Activated CD4-positive, alpha-beta T cell treated with anti-CD3 and anti-CD28 coated beads for 36 hours (primary cell): ENCODE results near the gene PIK3CB. TPM values are rescaled to one million over a fixed set of nuclear protein-coding genes. Genes with fewer than 3 reads are reported as not detected.
"Not testable (repeated sequence)": the region's sequence is repeated elsewhere in the genome, so short reads cannot be mapped to it uniquely, and the experiment has no call there.

ENCODE experiments used
- ATAC-seq: fragments of 200-7000 bp; cut with Tn5 transposase; one replicate; pipeline ENCODE4 v1.10.0; 2021; ENCODE audit warnings: mild to moderate bottlenecking, moderate library complexity
- CTCF ChIA-PET: fragments of 350-600 bp; sonication (Branson Sonifier 250); formaldehyde crosslinking; loops from one replicate; lab custom pipeline; 2021; ENCODE audit warnings: antibody characterized with exemption; lab: Charles Lee
- POLR2A ChIA-PET: fragments of 350-600 bp; sonication (Branson Sonifier 250); formaldehyde crosslinking; loops from one replicate; lab custom pipeline; 2021; ENCODE audit warnings: antibody characterized with exemption, inconsistent platforms; lab: Charles Lee
- DNase-seq: peaks from one replicate; pipeline ENCODE4 v3.0.0-alpha.2; 2020
- H3K27ac Mint-ChIP-seq: one replicate; pipeline ENCODE4 v1.8.0; 2021; ENCODE audit warnings: mixed read lengths
- H3K27me3 Mint-ChIP-seq: one replicate; pipeline ENCODE4 v1.8.0; 2021; ENCODE audit warnings: mixed read lengths
- H3K36me3 Mint-ChIP-seq: one replicate; pipeline ENCODE4 v1.8.0; 2021; ENCODE audit warnings: low read depth, mixed read lengths
- H3K4me1 Mint-ChIP-seq: one replicate; pipeline ENCODE4 v1.8.0; 2021; ENCODE audit warnings: mixed read lengths
- H3K4me3 Mint-ChIP-seq: one replicate; pipeline ENCODE4 v1.8.0; 2021; ENCODE audit warnings: mild to moderate bottlenecking, moderate library complexity, mixed read lengths
- H3K9me3 Mint-ChIP-seq: one replicate; pipeline ENCODE4 v1.8.0; 2021; ENCODE audit warnings: low read depth, mixed read lengths
- intact Hi-C, 2 experiments: fragments of 100-400 bp; cut with DNase I in 1 of 2; cut with micrococcal nuclease in 1 of 2; formaldehyde crosslinking; loops; one replicate each; pipeline versions ENCODE4 v1.14.2 to v1.15.1; 2022 to 2024; cut with DNase I, micrococcal nuclease
- total RNA-seq, 2 experiments: library from RNA; stranded (reverse); gene quantifications; one replicate each; pipeline ENCODE4 v1.2.3, GENCODE V29; 2021

Gene PIK3CB
- total RNA-seq, 2 experiments from 2014 or later, result 16.2 to 19.1 TPM

DNA sequence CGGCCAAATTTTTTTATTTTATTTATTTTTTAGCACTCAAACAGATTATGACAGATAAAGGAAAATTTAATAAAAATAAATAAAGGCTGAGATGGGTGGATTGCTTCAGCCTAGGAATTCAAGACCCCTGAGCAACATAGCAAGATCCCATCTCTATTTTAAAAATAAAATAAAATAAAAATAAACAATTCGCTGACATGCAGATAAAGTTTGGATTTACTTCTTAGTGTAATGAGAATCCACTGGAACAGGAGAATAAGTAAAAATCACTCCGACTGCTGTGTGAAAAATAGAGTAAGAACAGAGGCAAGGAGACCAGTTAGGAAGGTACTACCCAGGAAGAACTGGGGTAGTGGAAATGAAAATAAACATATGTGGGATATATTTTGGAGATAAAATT lies 5.6 kb downstream of the PIK3CB start:
- DNase-seq (no peak), ATAC-seq (no peak)
- Mint-ChIP-seq H3K27me3 (no peaks in the 10 kb centered on the region), H3K27ac (no peak overlapping the region), H3K9me3 (no peaks in the 10 kb centered on the region), H3K36me3 (peaks cover 36% of the 10 kb centered on the region), H3K4me1 (peaks cover 22% of the 10 kb centered on the region), H3K4me3 (no peak overlapping the region)
- ChIA-PET CTCF (no interaction called here), POLR2A (no interaction called here)
- intact Hi-C loops, result no loop called here

DNA sequence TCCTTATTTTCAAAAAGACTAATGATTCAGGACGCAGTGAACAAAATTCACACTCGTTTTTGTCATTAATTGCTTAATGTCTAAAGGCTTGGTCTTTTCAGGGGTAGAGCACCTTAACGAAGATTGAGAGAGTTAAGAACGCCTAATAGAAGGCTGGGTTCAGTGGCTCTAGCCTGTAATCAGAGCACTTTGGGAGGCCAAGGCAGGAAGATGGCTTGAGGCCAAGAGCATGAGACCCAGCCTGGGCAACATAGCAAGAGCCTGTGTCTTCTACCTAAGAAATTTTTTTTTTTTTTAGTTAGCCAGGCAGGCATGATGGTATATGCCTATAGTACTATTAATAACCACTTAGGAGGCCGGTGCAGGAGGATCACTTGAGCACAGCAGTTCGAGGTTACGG lies 7.5 kb downstream of the PIK3CB start:
- Mint-ChIP-seq H3K4me3 (no peak overlapping the region), H3K36me3 (peaks cover 27% of the 10 kb centered on the region), H3K4me1 (peaks cover 10% of the 10 kb centered on the region), H3K9me3 (no peaks in the 10 kb centered on the region), H3K27me3 (no peaks in the 10 kb centered on the region), H3K27ac (no peak overlapping the region)
- ChIA-PET CTCF (interaction anchor here (1.1 kb wide), 1 partner anchor 13 kb away, joined by 3 read pairs; no protein-coding TSS in a partner anchor), POLR2A (interaction anchor here (0.6 kb wide), 1 partner anchor 35 kb away, joined by 5 read pairs; no protein-coding TSS in a partner anchor)
- intact Hi-C loops, result no loop called here
- DNase-seq (no peak), ATAC-seq (no peak)

- ChIA-PET POLR2A (no interaction called here), CTCF (no interaction called here)
- intact Hi-C loops, result no loop called here
- H3K27ac Mint-ChIP-seq, result no peak overlapping the region
- DNase-seq (no peak), ATAC-seq (no peak)
- no peaks in the 10 kb centered on the region for H3K27me3 Mint-ChIP-seq
- H3K9me3 Mint-ChIP-seq, result no peaks in the 10 kb centered on the region
- H3K4me1 Mint-ChIP-seq, result peaks cover 3% of the 10 kb centered on the region
- H3K36me3 Mint-ChIP-seq, result peaks cover 19% of the 10 kb centered on the region
- H3K4me3 Mint-ChIP-seq, result no peak overlapping the region
These were observed 9.4 kb downstream of the PIK3CB start for GRCh38 chr3:138825336-138825735.

DNA sequence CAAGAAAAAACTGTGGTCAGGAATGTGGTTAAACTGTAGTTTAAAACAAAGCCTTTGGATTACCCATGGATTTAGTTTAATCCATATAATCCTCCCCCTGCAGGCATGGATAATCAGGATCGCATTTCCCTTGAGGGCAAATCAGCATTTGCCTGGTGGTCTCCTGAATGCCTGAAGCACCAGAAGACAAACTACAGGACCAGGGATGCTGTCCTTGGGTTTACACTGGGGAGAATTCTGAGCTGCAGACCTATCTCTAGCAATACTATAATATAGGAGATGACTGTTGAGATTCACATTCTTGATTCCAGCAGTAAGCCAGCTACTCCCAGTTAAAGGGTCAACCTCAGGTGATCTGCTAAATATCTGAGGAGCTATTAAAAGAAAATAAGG lies 10.6 kb downstream of the PIK3CB start:
- Mint-ChIP-seq H3K9me3 (no peaks in the 10 kb centered on the region), H3K27me3 (no peaks in the 10 kb centered on the region), H3K36me3 (peaks cover 14% of the 10 kb centered on the region), H3K27ac (no peak overlapping the region), H3K4me3 (no peak overlapping the region), H3K4me1 (peaks cover 5% of the 10 kb centered on the region)
- intact Hi-C loops, result no loop called here
- ATAC-seq, result no peak
- POLR2A ChIA-PET, result no interaction called here
- CTCF ChIA-PET, result no interaction called here
- no peak for DNase-seq

DNA sequence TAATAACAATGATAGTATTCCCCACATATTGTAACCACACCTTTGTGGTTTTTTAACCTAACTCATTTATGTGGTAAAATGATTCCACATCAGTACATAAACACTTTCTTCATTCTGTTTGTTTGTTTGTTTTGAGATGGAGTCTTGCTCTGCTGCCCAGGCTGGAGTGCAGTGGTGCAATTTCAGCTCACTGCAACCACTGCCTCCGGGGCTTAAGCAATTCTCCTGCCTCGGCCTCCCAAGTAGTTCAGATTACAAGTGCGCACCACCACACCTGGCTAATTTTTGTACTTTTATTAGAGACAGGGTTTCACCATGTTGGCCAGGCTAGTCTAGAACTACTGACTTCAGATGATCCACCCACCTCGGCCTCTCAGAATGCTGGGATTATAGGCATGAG lies 14.3 kb downstream of the PIK3CB start:
- H3K36me3 Mint-ChIP-seq, H3K27me3 Mint-ChIP-seq, H3K9me3 Mint-ChIP-seq, intact Hi-C loops, ATAC-seq, DNase-seq, POLR2A ChIA-PET, H3K27ac Mint-ChIP-seq, H3K4me3 Mint-ChIP-seq: not testable (repeated sequence)
- peaks cover 25% of the 10 kb centered on the region for H3K4me1 Mint-ChIP-seq
- CTCF ChIA-PET, result interaction anchor here (1.2 kb wide), 1 partner anchor 51 kb away, joined by 4 read pairs; no protein-coding TSS in a partner anchor

GRCh38 chr3:138818185-138818860 lies 16.4 kb downstream of the PIK3CB start:
- ChIA-PET POLR2A (interaction anchor here (0.7 kb wide), 1 partner anchor 22 kb away, joined by 3 read pairs; no protein-coding TSS in a partner anchor), CTCF (interaction anchor here (0.7 to 1.9 kb wide), 5 partner anchors 11 to 195 kb away, joined by 3 to 9 read pairs (median 4); no protein-coding TSS in a partner anchor)
- no peak overlapping the region for H3K27ac Mint-ChIP-seq
- intact Hi-C loops, result no loop called here
- peaks cover 39% of the 10 kb centered on the region for H3K4me1 Mint-ChIP-seq
- no peak for DNase-seq
- ATAC-seq, result no peak
- no peaks in the 10 kb centered on the region for H3K9me3 Mint-ChIP-seq
- no peak overlapping the region for H3K4me3 Mint-ChIP-seq
- H3K27me3 Mint-ChIP-seq, result no peaks in the 10 kb centered on the region
- H3K36me3 Mint-ChIP-seq, result peaks cover 7% of the 10 kb centered on the region

GRCh38 chr3:138817695-138818094 lies 17.0 kb downstream of the PIK3CB start:
- DNase-seq (no peak), ATAC-seq (no peak)
- Mint-ChIP-seq H3K27ac (no peak overlapping the region), H3K27me3 (no peaks in the 10 kb centered on the region), H3K4me3 (no peak overlapping the region), H3K9me3 (no peaks in the 10 kb centered on the region), H3K4me1 (peaks cover 39% of the 10 kb centered on the region), H3K36me3 (peaks cover 7% of the 10 kb centered on the region)
- POLR2A ChIA-PET, result no interaction called here
- intact Hi-C loops, result no loop called here
- CTCF ChIA-PET, result interaction anchor here (0.6 to 1.9 kb wide), 5 partner anchors 11 to 114 kb away, joined by 3 to 9 read pairs (median 3); no protein-coding TSS in a partner anchor

DNA sequence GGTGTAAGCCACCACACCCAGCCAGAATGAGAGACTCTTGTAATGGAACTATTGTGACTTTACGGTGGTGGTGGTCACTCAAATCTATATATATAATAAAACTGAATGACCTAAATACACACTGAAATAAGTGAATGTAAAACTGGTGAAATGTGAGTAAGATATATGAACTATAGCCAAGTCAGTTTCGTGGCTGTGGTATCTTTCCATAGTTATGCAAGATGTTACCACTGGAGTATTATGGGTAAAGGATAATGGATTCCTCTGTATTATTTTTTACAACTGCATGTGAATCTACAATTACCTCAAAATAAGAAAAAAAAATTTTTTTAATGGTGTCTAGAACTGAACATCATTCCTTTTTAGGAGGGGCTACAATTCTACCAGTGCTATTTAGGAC lies 21.9 kb downstream of the PIK3CB start:
- POLR2A ChIA-PET, result no interaction called here
- Mint-ChIP-seq H3K4me3 (no peak overlapping the region), H3K27ac (no peak overlapping the region), H3K27me3 (no peaks in the 10 kb centered on the region), H3K4me1 (peaks cover 34% of the 10 kb centered on the region), H3K9me3 (no peaks in the 10 kb centered on the region), H3K36me3 (peaks cover 5% of the 10 kb centered on the region)
- no peak for DNase-seq
- no peak for ATAC-seq
- intact Hi-C loops, result no loop called here
- CTCF ChIA-PET, result interaction anchor here (0.7 to 1.0 kb wide), 3 partner anchors 26 to 111 kb away, joined by 3 to 4 read pairs (median 3); no protein-coding TSS in a partner anchor

DNA sequence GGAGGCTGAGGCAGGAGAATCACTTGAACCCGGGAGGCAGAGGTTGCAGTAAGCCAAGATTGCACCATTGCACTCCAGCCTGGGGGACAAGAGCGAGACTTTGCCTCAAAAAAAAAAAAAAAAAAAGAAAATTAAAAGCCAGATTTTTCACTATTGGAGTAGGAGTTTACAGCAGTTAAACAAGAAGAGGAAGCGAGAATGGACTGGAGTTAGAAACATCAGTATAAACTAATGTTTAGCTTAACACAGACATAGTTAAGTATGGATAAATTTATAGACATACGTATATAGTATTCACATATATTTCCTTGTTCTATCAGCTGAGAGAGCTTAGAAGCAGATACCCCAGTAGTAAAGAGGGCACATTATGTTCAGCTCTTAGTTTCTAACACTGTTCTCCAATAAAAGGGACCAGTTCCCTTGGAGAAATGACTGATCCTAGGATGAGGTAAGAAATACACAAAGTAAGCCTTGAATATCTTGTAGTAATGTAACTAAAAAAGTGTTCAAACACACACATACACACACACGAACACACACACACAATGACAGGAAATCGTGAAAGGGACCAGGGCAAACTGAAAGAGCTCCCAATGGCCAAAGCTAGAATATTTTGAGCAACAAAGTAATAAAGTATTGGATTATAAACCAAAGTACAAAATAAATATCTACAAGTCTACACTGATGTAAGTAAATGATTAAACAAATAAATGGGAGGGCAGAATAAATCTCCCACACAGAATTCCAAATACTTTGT lies 25.1 kb downstream of the PIK3CB start:
- ChIA-PET POLR2A (no interaction called here), CTCF (interaction anchor here (1.2 kb wide), 1 partner anchor 106 kb away, joined by 5 read pairs; no protein-coding TSS in a partner anchor)
- intact Hi-C loops, result no loop called here
- ATAC-seq (no peak), DNase-seq (no peak)
- peaks cover 18% of the 10 kb centered on the region for H3K4me1 Mint-ChIP-seq
- H3K4me3 Mint-ChIP-seq, result no peak overlapping the region
- peaks cover 7% of the 10 kb centered on the region for H3K36me3 Mint-ChIP-seq
- no peaks in the 10 kb centered on the region for H3K27me3 Mint-ChIP-seq
- no peak overlapping the region for H3K27ac Mint-ChIP-seq
- H3K9me3 Mint-ChIP-seq, result no peaks in the 10 kb centered on the region

DNA sequence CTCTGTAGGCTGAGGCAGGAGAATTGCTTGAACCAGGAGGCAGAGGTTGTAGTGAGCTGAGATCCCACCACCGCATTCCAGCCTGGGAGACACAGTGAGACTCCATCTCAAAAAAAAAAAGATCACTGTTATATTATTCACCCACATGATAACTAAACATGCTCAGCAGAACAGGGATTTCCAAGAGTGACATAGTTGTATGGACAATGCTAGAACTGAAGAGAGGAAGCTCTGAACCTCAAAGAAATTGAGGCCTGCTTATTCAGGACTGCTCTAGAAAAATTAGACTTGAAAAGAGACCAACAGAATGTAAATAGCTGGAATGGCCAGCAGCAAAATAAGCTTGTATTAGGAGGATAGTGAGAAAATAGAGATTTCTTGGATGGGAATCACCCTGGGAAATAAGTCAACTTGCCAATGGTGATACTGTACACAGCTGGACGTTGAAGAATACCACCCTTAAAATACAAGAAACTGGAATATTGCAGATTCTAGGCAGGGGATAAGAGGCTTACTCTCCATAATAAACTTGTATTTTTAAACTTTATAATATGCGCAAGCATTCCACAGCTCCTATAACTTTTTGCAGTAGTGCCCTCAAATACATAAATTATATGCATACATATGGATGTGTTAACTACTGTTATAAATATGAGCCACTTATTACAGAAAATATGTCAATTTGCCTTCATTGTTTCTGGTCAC lies 28.2 kb downstream of the PIK3CB start:
- H3K27me3 Mint-ChIP-seq, result no peaks in the 10 kb centered on the region
- ATAC-seq (no peak), DNase-seq (no peak)
- ChIA-PET CTCF (interaction anchor here (0.7 to 2.5 kb wide), 4 partner anchors 12 to 180 kb away, joined by 3 to 9 read pairs (median 4); no protein-coding TSS in a partner anchor), POLR2A (no interaction called here)
- H3K36me3 Mint-ChIP-seq, result peaks cover 2% of the 10 kb centered on the region
- H3K27ac Mint-ChIP-seq, result no peak overlapping the region
- intact Hi-C loops, result no loop called here
- no peak overlapping the region for H3K4me3 Mint-ChIP-seq
- peaks cover 19% of the 10 kb centered on the region for H3K4me1 Mint-ChIP-seq
- no peaks in the 10 kb centered on the region for H3K9me3 Mint-ChIP-seq

DNA sequence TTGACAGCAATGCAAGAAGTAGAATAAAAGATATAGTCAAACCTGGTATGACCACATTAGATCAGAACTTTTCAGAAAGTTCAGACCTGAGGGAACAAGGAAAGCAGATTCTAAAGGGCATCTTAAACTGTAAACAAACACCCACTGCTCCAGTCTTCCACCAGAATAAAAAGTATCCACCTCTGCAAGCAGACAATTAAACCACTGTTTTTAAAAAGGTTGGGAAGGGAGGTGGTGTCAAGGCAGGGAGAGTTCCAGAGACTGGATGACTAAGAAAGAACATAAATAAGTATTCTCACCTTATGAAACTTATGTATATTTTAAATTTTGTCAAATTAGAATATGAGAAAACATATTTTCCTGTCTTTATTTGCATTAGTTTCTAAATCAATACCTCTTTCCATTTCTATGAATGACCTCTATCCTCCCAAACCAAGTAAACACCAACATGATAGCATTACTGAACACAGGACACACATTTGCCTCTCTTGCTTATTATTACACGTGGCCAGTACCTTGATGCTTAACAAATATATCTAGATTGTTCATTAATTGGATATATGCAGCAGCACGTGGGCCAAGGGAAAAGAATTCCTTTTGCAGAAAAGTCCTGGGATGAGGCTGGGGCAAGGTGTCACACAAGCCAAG lies 31.6 kb downstream of the PIK3CB start:
- H3K9me3 Mint-ChIP-seq, result no peaks in the 10 kb centered on the region
- H3K27me3 Mint-ChIP-seq, result no peaks in the 10 kb centered on the region
- ATAC-seq, result no peak
- H3K36me3 Mint-ChIP-seq, result peaks cover 2% of the 10 kb centered on the region
- intact Hi-C loops, result no loop called here
- peaks cover 22% of the 10 kb centered on the region for H3K4me1 Mint-ChIP-seq
- POLR2A ChIA-PET, result no interaction called here
- CTCF ChIA-PET, result interaction anchor here (0.6 kb wide), 1 partner anchor 184 kb away, joined by 3 read pairs; no protein-coding TSS in a partner anchor
- H3K27ac Mint-ChIP-seq, result no peak overlapping the region
- no peak for DNase-seq
- H3K4me3 Mint-ChIP-seq, result no peak overlapping the region
